ENCODE measurements around the gene AR. TPM values are rescaled to one million over a fixed set of nuclear protein-coding genes. Genes with fewer than 3 reads are reported as not detected.

Gene AR
- total and polyA plus RNA-seq, 12 donors = 1.7 to 35.2 (median 26.4) TPM

- Histone ChIP-seq H3K9me3 (no peaks in the 10 kb centered on the region), H3K4me3 (no peak overlapping the region), H3K27ac (no peak overlapping the region), H3K4me1 (peaks cover 0 to 17% (median 0%) of the 10 kb centered on the region in 9 donors), H3K27me3 (peaks cover 0 to 19% (median 0%) of the 10 kb centered on the region in 7 donors), H3K36me3 (no peaks in the 10 kb centered on the region)
- ATAC-seq = no peak
- no peak for DNase-seq
- TF ChIP-seq CTCF (IDR thresholded peaks at IDR 0.05) = no peak
- intact Hi-C loops (cut with DNase I) = no loop called here
These were observed 148.4 kb downstream of the AR start for GRCh38 chrX:67692246-67692645.

- intact Hi-C loops (cut with DNase I) = no loop called here
- no peaks in the 10 kb centered on the region for H3K9me3 ChIP-seq
- no peak for TF ChIP-seq CTCF (IDR thresholded peaks at IDR 0.05)
- peaks cover 0 to 17% (median 0%) of the 10 kb centered on the region in 9 donors for H3K4me1 ChIP-seq
- H3K27me3 ChIP-seq = peaks cover 0 to 23% (median 0%) of the 10 kb centered on the region in 7 donors
- ATAC-seq (no peak), DNase-seq (no peak)
- WGBS, 2 donors = 93 to 96% methylated on average over 1 of the region's 1 CpG
- H3K4me3 ChIP-seq = no peak overlapping the region
- H3K36me3 ChIP-seq = no peaks in the 10 kb centered on the region
- H3K27ac ChIP-seq = no peak overlapping the region
These were observed 150.1 kb downstream of the AR start for GRCh38 chrX:67693928-67694327.

- intact Hi-C loops (cut with DNase I) = no loop called here
- peaks cover 0 to 19% (median 0%) of the 10 kb centered on the region in 7 donors for H3K27me3 ChIP-seq
- H3K4me3 ChIP-seq = no peak overlapping the region
- H3K9me3 ChIP-seq = no peaks in the 10 kb centered on the region
- no peak for ATAC-seq
- TF ChIP-seq CTCF (IDR thresholded peaks at IDR 0.05) = no peak
- no peak overlapping the region for H3K27ac ChIP-seq
- no peaks in the 10 kb centered on the region for H3K36me3 ChIP-seq
- DNase-seq = no peak
- H3K4me1 ChIP-seq = peaks cover 0 to 17% (median 0%) of the 10 kb centered on the region in 9 donors
These were observed 153.6 kb downstream of the AR start for GRCh38 chrX:67697452-67697851.

GRCh38 chrX:67700602-67701001 lies 156.8 kb downstream of the AR start:
- DNase-seq = no peak
- TF ChIP-seq CTCF (IDR thresholded peaks at IDR 0.05) = no peak
- 89 to 94% methylated on average over 3 of the region's 3 CpGs for WGBS, 2 donors

More at GRCh38 chrX:67700602-67701001, 156.8 kb downstream of the AR start:
- intact Hi-C loops (cut with DNase I) = no loop called here
- H3K4me3 ChIP-seq = no peak overlapping the region
- H3K4me1 ChIP-seq = peaks cover 0 to 6% (median 0%) of the 10 kb centered on the region in 9 donors
- H3K27me3 ChIP-seq = peaks cover 0 to 12% (median 0%) of the 10 kb centered on the region in 7 donors
- H3K9me3 ChIP-seq = no peaks in the 10 kb centered on the region
- no peak overlapping the region for H3K27ac ChIP-seq
- H3K36me3 ChIP-seq = no peaks in the 10 kb centered on the region
- ATAC-seq = no peak
